HG03460 (cell line): ENCODE results near the gene FMN2.

ENCODE experiments used
- ATAC-seq: cut with Tn5 transposase; IDR thresholded peaks from one replicate; pipeline ENCODE4 v1.9.1; 2021; ENCODE audit not compliant: unreplicated experiment

Gene FMN2

GRCh38 chr1:240091614-240092300, at the start of gene FMN2:
Gene FMN2, plus strand, starts transcription at chr1:240091883. Its CDS starts 227 bp downstream, at chr1:240092110.
- no peak for ATAC-seq

DNA sequence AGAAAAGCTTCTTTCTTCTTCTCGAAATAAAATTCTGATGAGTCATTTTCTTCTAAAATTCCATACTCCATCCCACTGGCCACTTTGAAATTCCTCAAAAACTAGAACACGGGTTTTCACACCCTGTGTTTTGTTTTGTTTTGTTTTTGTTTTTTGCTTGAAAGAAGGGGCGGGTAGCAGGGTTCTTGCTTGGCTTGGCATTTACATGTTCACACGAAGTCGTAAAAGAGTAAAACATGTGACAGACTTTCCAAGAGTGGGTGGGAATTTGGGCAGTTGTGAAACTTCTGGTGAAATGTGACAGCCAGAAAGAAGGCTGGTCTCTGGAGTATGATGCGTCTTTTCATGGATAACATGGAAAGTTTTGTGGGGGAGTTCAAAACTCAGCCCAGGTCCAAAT, 47.1 kb upstream of the FMN2 start:
- no peak for ATAC-seq

DNA sequence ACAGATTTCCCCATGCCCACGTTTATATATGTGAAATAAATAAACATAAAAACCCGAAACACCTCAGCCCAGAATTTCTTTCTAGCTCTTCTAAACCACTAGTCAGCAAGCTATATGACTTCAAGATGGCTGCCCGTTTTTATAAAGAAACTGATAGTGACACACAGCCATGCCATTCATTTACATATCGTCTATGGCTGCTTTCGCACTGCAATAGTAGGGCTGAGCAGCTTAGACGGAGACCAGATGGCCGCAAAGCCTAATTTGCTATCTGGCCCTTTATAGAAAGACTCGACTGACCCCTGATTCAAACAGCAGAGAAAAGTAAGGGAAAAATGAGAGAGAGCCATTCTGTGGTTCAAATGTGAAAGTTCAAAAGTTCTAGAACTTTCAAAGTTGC, 45.7 kb upstream of the FMN2 start:
- no peak for ATAC-seq

- ATAC-seq, result no peak
Observed at GRCh38 chr1:240054109-240054701, 37.5 kb upstream of the FMN2 start.

DNA sequence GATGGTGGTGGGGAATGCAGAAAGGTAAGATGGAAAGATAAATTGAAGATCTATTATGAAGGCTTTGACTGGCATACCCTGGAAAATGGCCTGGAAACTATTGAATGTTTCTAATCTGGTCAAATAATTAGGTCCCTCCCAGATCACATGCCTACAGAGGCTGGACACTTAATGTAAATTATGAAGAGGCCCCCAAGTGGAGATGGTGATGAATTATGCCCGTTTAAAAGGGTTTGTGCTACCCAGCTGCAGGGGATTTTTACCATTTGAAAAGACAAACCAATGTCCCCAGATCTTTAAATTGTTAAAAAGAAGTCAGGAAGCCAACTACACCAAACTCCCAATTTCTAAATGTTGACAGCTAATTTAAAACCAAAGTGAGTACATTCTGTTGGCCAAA, 35.7 kb upstream of the FMN2 start:
- ATAC-seq, result no peak

- no peak for ATAC-seq
Observed at GRCh38 chr1:240056350-240056749, 35.3 kb upstream of the FMN2 start.

- no peak for ATAC-seq
Observed at GRCh38 chr1:240058049-240058448, 33.6 kb upstream of the FMN2 start.

GRCh38 chr1:240068961-240069360, 22.7 kb upstream of the FMN2 start:
- ATAC-seq, result no peak

DNA sequence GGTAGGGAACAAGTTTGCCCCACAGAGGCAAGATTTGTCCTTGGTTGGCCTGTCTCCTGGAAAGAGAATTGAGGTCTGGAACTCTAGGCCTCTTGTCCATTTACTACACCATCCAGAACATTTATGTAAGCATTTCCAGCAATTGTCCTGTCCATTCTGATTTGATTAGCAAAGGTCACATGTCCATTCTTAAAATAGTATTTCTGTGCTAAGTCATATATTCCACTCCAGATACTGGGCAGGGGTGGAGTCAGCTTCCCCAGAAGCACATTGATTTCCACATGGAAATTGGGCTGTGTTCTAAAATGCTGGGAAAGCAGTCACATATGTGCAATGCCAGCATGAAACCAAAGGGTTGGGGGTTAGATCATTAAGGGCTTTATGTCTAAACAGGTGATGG, 21.5 kb upstream of the FMN2 start:
- ATAC-seq, result no peak

DNA sequence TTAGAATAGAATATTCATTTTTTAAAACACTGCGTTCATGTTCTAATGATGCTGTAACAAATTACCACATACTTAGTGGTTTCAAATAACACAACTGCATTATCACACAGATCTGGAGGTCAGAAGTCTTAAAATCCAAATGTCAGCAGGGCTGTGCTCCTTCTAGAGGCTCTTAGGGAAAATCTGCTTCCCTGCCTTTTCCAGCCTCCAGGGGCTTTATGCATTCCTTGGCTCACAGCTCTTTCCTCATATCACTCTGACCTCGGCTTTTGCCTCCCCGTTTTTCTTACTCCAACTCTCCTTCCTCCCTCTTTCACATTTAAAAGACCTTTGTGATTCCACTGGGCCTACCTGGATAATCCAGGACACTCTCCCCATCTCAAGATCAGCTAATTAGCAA, 18.6 kb upstream of the FMN2 start:
- ATAC-seq, result no peak

DNA sequence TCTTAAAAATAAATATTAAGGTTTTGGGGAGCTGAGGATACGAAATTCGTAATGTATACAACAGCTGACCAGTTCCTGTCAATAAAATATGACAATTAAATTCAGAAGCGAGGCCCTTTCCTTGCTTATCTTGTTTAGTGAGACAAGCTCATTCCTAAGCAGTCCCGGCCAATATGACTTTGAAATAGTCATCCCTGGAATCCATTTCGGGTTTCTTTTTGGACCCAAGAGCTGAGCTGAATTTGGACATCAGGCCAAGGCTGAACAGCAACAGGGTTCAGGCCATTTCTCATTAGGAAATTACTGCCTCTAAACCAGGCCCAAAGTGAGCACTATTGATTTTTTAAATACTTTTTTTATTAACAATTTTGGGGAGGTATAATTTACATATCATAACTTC, 17.3 kb upstream of the FMN2 start:
- no peak for ATAC-seq

DNA sequence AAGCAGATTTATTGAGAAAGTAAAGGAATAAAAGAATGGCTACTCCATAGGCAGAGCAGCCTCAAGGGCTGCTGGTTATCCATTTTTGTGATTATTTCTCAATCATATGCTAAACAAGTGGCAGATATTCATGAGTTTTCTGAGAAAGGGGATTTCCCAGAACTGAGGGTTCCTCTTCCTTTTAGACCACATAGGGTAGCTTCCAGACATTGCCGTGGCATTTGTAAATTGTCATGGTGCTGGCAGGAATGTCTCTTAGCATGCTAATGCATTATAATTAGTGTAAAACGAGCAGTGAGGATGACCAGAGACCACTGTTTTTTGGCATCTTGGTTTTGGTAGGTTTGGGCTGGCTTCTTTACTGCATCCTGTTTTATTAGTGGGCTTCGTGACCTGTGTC, 16.8 kb upstream of the FMN2 start:
- no peak for ATAC-seq

- ATAC-seq, result no peak
Observed at GRCh38 chr1:240084337-240084736, 7.3 kb upstream of the FMN2 start.

- no peak for ATAC-seq
Observed at GRCh38 chr1:240084749-240085148, 6.9 kb upstream of the FMN2 start.

DNA sequence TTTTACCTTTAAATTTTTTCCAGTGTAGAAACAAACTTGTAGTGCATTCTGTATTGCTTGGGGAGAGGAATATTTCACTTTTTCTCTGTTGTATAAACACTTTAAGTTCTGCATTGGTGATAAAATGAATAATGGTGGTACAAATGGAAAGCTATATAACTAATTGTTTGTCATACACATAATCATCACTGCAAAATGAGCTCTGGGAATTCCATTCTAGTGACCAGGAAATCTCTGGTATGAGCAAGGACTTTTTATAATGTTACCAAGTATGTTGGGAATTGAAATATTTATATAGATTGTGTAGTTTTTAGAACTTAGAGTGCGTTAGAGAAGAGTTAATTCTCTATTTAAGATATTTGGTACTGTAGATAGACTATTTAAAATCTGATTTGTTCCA, 5.0 kb upstream of the FMN2 start:
- ATAC-seq, result no peak

- no peak for ATAC-seq
Observed at GRCh38 chr1:240090014-240090413, 1.7 kb upstream of the FMN2 start.

DNA sequence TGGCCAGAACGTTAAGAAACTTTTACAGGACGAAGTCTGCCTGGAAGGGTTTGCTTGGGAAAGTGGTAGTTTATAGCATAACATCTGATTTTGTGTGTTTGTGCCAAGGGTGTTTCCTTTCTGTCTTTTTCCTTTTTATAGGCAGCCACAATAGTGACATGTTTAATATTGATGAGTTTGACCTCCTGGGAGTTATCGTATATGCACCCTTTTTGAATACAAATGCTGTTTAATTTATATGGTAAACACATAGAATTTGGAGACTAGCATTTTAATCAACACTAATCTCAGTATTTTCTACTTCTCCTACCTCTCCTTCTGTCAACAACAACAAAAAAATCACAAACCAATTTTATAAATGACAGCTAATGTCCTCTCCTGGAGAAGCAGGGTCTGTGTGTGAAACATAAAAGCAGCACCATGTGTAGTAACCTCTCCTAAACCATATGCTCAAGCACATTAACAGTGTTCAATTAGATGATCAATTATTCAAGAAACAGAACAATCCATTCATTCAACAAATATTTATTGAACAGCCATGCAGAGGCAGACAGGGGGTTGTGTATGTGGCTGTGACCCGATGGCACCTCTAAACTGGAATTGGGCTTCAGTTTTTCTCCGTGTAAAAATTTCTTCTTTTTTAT, 604 bp upstream of the FMN2 start:
- ATAC-seq, result no peak

- ATAC-seq, result no peak
Observed at GRCh38 chr1:240092301-240093119, 827 bp downstream of the FMN2 start.

DNA sequence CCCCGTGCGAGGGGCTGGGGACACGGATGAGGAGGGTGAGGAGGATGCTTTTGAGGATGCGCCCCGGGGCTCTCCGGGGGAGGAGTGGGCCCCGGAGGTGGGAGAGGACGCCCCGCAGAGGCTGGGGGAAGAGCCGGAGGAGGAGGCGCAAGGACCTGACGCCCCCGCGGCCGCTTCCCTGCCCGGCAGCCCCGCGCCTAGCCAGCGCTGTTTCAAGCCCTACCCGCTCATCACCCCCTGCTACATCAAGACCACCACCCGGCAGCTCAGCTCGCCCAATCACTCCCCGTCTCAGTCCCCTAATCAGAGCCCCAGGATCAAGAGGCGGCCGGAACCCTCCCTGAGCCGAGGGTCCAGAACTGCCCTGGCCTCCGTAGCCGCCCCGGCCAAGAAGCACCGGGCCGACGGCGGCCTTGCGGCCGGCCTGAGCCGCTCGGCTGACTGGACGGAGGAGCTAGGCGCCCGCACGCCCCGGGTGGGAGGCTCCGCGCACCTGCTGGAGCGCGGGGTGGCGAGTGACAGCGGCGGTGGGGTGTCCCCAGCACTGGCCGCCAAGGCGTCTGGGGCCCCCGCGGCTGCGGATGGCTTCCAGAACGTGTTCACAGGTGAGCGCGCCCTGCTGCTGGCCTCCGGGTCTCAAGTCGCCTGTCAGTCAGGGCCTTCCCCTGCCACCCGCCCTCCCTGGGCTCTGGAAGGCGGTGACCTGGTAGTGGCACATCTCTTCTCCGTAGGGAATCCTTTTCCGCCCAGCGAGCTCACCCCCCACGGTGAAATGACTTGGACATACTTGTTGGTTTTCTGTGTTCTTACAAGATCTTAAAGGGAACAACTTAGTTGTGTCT, 1.7 kb downstream of the FMN2 start:
- no peak for ATAC-seq

GRCh38 chr1:240094041-240094722, 2.5 kb downstream of the FMN2 start:
- ATAC-seq, result no peak
